Measurements from ENCODE around the gene UBALD2.
"Not testable (repeated sequence)": the region's sequence is repeated elsewhere in the genome, so short reads cannot be mapped to it uniquely, and the experiment has no call there.

Gene UBALD2

DNA sequence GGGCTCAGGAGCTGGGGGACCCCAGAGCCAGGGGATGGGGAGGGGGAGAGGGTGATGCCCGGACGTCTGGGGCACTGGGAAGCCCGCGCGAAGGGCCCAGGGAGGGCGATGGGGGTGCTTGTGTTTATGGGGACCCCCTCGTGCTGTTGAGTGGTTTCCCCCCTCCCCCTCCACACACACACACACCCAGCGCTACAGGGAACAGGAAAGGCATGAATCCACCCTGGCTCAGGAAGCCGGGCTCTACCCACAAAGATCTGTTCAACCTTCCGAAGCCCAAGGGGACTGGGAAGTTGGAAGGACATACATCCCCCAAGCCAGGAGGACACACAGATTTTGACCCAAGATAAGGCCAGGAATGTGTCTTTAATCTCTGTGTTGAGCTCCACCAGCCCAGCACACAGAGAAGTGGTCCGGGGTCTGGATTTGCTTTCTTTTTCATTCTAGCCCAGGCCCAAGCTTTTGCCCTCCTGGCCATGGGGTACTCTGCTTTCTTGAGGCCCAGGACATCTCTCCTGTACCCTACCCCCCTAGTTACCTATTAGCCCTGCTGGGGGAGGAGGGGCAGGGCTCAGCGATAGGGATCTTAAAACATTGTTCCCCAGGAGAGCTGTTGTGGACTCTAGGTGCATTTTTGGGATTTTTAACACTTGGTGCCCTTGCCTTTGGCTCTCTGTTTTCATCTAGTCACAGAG lies 1.2 kb downstream of the UBALD2 start:
- DNase-seq (ENCODE audit: low read depth) = no peak

DNA sequence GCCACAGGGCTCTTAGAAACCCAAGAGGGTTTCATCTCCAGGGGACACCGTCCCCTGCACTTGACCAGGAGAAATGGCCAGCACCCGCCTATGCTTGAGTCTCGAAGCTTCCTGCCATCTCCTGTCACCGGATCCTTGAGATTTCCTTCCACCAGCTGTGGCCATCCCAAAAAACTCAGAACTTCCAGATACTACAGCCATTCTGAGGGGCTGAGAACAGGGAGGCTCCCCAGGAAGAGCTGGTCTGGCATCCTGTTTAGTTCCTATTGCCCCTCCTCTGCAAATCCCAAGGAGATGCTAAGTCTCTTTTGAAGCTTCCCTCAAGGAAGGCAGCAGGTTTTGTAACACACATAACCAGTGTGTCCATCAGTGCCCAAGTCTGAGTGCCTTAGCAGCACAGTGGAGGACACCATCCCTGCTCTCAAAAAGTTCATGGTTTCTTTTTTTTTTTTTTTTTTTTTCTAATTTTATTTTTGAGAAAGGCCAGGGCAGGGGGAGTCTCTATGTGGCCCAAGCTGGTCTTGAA lies 2.0 kb downstream of the UBALD2 start:
- DNase-seq (ENCODE audit: low read depth) = no peak

DNA sequence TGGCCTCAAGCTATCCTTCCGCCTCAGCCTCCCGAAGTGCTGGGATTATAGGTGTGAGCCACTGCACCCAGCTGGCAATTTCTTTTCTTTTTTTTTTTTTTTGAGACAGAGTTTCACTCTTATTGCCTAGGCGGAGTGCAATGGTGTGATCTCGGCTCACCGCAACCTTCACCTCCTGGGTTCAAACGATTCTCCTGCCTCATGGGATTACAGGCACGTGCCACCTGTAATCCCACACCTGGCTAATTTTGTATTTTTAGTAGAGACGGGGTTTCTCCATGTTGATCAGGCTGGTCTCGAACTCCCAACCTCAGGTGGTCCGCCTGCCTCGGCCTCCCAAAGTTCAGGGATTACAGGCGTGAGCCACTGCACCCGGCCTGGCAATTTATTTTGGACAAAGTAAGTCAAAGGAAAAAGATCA lies 2.4 kb downstream of the UBALD2 start:
- not testable (repeated sequence) for DNase-seq (ENCODE audit: low read depth)

DNA sequence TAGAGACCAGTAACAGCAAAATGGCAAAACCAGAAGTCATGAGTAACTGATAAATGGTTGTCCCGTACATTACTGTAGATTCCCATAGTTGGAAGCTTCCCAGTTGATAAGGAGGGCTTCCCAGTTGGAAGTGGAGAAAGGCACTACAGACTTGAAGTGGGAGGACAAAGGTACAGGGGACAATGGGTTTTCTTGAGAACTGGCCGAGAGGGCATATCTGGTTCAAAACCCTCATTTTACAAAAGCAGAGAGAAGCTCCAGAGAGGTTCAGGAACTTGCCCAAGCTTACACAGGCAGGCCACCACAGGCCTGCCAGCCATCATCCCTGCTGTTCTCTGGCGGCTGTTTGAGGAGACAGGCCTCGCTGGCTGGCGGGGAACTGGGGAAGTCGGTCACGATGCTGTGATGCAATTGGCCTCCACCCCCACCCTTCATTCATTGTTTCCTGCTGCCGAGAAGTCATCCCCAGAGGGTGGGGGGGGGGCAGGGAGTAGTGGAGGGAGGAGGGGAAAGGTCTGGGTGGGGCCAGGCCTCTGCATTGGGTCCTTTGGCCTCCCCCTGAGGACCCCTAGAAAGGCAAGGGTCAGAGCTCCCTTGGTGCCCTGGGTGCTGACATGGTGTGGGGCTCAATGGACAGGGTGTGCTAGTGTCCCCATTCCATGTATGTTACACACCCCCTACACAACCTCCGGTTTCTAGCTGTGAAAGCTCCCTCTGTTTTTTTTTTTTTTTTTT lies 3.0 kb downstream of the UBALD2 start:
- DNase-seq (ENCODE audit: low read depth) = peak; percentile 69

DNA sequence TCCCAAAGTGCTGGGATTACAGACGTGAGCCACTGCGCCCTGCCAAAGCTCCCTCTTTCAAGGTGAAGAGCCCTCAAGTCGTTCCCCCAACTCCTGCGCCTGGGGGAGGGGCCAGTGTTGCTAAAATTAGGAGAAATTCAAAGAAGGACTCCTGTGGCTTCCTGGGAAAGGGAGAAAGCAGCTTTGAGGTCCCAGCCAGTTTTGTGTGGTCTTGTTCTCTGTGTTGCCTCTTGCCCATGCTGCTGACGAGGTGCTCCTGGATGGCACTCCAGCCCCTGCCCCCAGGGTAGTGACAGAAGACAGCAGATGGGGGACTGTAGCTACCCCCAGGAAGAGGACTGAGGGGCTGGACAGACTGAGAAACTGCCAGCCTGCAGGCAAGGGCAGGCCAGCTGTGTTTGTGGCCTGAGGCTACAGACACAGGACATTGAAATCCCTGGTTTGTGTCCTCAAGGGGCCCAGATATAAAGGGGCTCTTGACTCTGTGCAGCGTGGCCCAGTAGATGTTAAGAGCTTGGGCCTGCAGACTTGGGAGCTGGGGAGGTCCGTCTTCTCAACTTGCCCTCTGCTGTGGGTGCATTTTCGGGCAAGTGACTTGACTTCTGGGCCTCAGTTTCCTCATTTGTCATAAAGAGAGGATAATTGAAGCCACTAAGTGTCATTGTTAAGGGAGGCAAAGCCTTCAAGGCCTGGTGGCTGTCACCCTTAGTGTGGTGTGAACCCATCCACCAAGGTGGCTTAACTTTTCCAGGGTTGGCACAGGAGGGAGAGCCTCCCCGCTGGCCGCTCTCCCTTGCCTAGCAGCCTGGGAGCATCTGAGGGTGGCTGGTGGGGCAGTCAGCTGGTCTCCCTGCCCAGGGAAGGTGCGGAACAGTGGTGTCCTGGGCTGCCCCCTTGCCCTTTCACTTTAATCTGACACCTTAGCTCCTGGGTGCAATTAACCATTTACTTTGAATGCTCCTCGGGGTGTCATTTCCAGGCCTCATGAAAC lies 4.1 kb downstream of the UBALD2 start:
- no peak for DNase-seq (ENCODE audit: low read depth)

DNA sequence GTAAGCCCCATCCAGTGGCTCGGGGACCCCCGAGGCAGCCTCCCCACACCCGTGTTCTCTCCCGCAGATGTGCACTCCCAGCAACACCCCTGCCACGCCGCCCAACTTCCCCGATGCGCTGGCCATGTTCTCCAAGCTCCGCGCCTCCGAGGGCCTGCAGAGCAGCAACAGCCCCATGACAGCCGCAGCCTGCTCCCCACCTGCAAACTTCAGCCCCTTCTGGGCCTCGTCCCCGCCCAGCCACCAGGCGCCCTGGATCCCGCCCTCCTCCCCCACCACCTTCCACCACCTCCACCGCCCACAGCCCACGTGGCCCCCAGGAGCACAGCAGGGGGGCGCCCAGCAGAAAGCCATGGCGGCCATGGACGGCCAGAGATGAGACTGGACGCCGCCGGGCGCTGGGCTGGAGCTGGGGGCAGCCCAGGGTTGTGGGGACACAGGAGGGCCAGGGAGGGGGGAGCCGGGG lies 5.0 kb downstream of the UBALD2 start:
- DNase-seq (ENCODE audit: low read depth) = no peak

DNA sequence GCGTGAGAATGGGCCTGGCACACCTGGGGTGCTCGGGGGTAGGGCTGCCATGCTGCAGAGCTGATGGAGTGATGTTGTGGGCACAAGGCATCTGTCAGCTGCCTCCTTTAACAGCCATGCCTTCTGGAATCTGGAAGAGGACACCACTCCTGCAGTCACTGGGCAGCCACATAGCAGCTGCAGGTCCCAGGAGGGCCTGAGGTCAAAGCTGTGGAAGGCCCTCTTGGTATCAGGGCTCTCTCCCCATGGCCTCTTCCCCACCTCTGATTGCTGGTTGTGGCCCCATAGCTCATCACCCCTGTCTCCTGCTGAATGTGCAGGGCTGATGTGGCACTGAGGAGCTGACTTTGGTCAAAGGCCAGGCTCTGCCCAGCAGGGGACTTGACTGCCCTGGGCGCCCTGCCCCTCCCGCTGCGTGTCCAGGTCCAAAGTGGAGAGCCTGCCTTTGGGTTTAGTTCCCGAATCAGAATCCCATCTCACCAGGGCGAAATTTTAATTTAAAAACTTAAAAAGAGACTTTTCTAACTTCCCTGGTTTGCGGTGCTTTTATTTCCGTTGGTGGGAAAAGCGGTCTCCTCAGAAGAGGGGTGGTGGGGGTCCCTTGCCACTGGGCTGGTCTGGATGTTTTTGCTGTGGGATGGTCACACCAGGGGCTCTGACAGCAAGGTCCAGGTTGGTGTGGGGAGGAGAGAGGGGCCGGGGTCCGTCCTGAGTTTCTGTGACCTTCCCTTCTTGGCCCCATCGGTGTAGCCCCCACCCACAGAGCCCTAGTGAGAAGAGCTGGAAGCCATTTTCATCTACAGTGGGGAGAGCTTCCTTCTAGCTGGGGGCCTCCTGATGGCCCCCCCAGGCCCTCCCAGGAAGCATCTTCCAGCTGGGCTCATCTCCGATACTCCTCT lies 5.9 kb downstream of the UBALD2 start:
- DNase-seq (ENCODE audit: low read depth) = no peak

DNA sequence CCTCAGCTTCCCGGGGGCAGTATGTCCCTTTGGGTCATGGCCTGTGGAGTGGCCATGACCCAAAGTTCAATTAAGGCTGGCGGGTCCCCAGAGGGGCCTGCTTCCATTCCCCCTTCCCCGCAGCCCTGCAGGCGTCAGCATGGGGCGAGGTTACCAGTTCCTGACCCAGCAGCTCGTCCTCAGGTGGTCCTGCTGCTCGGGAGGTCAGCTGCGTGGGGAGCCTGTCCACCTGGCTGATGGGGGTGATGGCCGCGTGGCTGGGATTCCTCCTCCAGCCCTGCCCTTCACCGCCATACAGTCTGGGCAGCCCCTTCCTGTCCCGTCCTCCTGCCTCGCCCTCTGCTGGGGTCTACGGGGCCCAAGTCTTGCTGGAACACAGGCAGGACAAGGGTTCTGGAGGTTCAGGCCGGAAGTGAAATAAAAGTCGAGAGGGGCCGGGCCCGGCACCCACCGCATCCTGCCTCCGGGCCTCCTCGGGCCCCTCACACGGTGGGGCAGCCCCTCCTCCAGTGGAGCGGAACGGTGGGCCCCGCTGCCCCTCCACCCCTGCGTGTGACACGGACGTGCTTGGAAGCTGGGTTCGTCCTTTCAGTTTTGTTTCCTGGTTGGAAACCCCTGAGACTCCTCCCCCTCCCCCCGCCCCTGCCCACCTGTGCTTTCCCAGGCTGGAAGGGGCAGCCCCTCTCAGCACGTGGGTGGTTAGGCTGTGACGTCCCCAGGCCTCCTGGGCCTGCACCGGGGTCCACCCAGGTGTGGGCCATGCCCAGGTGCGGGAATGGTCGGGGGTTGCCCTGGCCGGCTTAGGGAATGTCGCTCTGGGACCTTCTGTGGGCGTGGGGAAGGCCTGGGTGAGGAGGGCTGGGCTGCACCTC lies 6.8 kb downstream of the UBALD2 start:
- peak; percentile 61 for DNase-seq (ENCODE audit: low read depth)

DNA sequence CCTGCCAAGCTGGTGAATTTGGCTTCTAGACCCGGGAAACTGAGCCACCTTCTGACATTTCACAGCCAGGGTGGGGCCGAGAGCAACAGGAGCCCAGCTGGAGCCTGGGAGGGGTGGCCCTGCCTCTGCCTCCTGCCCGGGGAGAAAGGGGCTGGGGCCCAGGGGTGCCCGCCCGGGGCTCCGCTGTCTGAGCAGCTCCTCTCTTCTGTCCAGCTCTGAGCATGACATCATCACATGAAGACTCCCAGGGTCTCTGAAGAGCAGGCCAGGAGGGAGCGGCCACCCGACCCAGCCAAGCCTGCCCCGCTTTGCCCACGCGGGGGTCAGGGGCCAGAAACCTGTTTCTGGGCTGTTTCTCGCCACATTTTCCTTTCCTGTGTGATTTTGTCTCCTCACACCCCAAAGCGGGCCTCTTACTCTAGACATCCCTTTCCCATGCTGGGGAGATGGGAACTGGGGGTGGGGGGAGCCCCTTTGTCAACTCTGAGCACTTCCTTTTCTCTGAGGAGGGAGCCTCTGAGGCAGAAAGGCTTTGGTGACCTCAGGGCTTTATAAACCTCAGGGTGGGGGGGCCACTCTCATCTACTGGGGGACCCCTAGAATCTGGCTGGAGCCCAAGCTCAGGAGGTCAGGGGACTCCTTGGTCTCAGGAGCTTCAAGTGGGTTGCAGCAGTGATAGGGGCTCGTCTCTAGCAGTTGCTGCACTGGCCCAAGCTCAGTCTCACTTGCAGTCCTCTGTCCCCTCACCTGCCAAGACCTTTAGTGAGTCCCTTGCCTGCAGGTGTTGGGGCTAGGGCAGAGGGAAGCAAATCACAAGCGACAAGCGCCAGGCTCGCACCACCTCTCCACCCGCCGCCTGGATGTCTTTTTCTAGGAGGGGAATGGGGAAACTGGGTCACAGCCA lies 7.6 kb downstream of the UBALD2 start:
- no peak for DNase-seq (ENCODE audit: low read depth)

DNA sequence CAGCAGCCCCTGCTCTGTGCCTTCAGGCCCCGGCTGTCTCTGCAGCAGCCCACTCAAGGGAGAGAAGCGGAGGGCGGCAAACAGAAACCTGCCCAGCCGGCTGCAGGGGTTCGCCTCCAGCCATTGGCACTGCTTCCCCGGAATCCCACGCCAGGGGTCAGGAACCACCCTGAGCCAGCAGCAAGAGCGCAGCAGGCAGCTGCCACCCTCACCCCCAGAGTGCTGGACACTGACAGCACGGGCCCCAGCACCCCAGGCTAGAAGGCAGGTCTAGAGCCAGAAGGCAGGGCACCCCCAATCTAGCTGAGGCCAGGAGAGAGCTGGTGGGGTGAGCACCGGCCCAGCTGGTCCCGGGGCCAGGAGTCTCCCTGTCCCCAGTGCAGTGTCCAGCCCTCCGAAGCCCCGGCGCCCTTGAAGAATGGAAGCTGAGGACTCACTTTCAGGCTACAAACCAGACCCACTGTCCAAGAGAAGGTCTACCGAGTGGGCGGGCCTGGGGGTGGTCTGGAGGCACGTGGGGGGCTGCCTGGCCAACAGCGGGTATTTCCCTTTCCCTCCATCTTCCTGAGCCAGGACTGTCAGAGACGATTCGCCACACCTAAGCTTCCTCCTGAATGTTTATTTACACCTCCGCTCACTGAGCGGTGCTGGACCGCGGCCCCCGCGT lies 8.4 kb downstream of the UBALD2 start:
- DNase-seq (ENCODE audit: low read depth) = no peak

DNA sequence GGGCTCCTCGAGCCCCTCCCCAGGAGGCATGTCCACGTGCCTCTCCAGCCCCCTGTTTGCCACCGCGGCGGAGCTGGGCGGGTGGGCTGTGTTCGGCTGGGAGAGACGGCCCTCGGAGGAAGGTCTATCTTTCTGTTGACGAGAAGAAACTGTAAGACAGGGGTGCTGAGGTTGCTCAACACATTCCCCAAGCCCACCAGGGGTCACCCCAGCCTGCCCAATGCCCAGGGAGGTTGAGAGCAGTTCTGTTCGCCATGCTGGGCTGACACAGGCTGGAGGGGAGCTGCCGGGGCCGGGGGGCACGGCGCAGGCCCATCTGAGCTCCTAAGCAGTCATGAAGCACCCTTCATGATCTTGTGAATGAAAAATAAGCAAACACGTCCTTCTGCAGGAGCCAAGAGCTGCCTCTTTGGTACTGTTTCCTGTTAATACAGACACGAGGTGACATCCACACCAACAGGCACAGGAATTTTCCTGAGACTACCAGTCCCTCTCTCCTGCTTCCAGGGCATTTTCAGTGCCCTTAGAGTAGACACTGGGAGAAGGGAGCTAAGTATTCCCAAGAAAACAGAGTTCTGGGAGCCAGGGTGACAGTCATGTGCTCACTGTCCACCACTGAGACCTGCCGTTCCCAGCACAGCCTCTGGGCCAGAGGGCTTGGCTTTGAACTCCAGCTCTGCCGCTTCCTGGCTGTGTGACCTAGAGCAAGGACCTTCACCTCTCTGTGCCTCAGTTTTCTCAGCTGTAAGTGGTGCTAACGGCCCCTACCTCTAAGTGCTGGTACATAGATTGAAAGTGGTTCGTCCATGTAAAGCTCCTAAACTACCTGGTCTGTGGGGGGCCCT lies 9.2 kb downstream of the UBALD2 start:
- DNase-seq (ENCODE audit: low read depth) = no peak

DNA sequence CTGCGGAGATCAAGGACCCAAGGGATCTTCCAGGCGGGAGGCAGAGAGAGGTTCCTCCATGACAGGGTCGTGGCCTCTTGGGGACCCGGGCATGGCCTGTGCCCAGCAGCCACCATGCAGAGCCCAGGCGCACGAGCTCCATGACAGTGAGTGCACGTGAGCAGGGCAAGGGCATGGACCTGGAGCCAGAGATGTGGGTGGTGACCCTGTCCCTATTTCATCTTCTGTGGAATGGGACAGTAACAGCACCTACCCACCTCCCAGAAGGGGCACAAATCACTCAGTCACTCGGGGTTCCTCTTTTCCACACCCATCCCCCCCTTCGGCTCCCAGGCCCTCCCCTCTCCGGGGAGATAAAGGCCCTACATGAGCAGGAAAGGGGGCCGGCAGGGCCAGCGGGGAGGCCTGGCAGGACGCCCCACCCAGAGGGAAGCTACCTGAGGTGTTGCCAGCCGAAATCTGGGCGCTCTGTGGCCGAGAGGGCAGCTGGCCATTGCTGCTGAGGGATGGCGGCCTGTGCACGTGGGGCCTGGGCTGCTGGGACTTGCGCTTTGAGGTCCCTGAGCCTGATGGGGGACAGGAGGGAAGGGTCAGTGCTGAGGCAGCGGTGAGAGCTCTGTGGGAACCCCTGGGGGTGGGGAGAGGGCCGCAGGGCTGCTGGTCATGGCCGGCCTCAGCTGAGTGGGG lies 10.4 kb downstream of the UBALD2 start:
- no peak for DNase-seq (ENCODE audit: low read depth)

DNA sequence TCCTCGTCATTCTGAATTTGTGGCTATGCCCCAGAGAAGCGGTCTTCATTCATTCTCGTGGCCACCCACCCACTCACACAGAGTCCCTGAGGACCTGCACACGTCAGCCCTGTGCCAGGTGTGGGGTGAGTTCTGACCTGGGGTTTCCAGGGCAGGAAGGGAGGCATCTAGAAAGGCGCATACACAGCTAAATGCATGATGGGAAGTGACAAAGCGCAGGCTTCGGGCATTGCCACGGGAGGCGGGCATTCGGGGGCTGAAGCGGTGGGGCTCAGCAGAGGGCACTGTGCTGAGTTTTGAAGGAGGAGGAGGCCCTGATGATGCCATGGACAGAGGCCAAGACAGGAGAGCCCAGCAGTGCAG lies 10.9 kb downstream of the UBALD2 start:
- DNase-seq (ENCODE audit: low read depth) = no peak

DNA sequence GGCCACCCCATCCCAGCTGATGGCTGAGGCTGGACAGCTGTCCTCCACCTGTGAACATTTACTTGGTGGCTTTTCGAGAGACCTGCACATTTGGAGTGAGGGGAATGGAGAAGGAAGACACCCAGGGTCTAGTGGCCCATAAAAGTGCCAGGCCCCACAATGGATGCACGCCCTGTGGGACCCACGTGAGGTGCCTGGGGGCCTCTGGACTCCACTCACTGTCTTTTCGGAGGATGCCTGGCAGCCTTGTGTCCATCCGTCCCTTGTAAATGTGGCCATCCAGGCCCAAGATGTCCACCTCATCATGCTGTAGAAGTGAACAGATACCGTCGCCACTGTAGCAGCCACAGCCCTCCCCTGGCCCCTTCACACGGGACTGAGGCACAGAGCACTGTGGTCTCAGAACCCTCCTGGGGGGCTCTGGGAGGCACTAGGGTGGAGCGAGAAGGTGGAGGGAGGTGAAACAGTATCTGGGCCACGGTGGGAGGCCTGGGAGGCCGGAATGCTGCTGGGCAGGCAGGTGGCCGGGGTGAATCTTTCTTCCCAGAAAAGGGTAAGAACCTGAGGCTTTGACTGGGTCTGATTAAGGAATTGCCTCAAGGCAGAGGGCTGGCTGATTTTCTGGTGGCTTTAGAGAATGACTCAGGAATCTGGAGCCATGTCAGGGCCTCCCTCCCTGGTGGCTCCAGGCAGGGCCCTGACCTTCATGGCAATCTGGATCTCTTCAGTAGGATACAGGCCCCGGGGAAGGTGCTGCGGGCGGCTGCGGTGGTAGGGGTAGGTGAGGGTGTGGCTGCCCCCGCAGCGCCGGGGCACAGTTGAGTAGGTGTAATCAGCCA lies 11.5 kb downstream of the UBALD2 start:
- no peak for DNase-seq (ENCODE audit: low read depth)

DNA sequence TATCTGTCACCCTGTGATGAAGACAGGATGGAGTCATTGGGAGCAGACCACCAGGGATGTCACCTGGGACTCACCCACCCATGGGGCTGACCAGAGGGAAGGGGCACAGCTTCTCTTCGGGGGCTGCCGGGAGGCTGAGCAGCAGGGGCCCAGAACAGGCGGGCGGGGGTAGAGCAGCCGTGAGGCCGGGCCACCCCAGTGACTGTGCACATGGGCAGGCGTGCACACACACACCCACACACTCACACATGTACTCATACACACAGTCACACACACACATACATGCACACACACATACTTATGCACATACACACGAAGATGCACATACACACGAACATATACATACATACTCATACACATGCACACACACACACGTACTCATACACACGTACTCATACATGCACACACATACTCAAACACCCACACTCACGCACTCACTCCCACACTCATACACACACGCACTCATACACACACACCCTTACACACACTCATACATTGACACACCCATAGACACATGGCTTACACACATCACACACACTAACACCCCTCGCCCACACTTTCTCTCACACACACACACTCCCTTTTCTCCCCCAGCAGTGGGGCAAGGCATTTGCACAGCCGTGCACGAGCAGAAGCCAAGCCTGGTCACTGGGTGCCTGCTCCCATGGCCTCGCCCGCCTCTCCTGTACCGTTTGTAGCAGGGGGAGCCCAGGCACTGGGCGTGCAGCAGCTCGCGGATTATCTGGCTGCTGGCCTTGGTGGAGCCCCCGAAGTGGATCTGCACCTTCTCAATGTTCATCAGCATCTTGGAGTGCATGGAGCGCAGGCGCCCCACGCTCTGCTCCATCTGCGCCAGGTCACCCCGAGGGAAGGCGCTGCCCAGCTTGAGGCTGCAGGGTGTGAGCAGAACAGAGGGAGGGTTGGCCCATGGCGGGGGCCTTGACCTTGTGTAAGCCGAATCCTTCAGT lies 12.4 kb downstream of the UBALD2 start:
- no peak for DNase-seq (ENCODE audit: low read depth)

All from T-helper 22 cell (primary cell).